Endometrial microvascular endothelial cells (primary cell): ENCODE measurements around the gene DNAH11. TPM values are rescaled to one million over a fixed set of nuclear protein-coding genes. Genes with fewer than 3 reads are reported as not detected.
"Not testable (repeated sequence)": the region's sequence is repeated elsewhere in the genome, so short reads cannot be mapped to it uniquely, and the experiment has no call there.

ENCODE experiments used
- in situ Hi-C: cut with HindIII; loops from 2 replicates; pipeline ENCODE4 v1.10.0; 2017; ENCODE audit warnings: low sequenced_read_pairs, low pct_unique_long_range_greater_than_20kb; ENCODE audit errors: inconsistent ontology term
- total RNA-seq: library from RNA; depleted of rRNA; stranded (reverse); fragments of >200 nt; gene quantifications from one replicate; pipeline ENCODE4 v1.2.3, GENCODE V29; 2015; ENCODE audit errors: inconsistent ontology term

Gene DNAH11
- total RNA-seq, 1 donor from 2014 or later = 3.5 TPM

DNA sequence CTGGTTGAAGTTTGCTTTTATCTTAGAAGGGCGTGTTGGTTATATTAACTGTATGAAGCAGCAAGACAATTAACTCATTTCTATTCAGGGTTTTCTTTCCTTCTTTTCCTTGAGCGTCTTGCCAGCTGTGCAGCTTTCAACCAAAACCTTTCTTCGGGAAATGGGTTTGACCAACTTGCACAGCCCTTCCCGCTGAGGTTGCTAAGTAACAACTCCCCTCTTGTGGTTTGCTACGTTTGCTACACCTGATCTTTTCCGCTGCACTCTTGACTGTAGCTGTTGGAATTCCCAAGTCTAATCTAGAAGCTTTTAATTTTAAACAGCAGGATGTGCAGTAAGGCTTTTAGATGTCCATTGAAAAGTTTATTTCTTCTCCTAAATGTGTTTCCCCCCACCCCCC, 286.0 kb downstream of the DNAH11 start:
- in situ Hi-C loops = no loop called here

GRCh38 chr7:21829731-21830130, 286.9 kb downstream of the DNAH11 start:
- in situ Hi-C loops = no loop called here

DNA sequence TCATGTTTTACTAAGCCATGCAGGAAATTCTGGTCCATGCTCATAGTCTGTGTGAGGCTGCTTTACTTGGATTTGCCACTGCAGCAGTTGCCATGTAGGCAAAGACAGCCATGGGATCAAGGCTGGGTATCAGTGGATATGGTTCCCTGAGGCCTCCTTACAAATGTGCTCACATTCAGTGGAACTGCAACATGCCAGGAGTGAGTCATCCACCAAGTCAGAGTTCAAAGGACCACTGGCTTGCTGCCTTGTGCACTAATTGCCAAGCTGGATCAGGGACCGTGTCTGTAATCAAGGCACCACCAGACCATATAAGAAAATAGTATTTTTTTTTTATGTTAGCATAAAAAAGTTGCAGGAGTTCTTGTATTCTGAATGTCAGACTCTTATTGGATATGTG, 301.9 kb downstream of the DNAH11 start:
- in situ Hi-C loops = no loop called here

- in situ Hi-C loops = no loop called here
Measured at GRCh38 chr7:21850531-21851285, 307.9 kb downstream of the DNAH11 start.

- in situ Hi-C loops = no loop called here
Measured at GRCh38 chr7:21851559-21851967, 308.7 kb downstream of the DNAH11 start.

DNA sequence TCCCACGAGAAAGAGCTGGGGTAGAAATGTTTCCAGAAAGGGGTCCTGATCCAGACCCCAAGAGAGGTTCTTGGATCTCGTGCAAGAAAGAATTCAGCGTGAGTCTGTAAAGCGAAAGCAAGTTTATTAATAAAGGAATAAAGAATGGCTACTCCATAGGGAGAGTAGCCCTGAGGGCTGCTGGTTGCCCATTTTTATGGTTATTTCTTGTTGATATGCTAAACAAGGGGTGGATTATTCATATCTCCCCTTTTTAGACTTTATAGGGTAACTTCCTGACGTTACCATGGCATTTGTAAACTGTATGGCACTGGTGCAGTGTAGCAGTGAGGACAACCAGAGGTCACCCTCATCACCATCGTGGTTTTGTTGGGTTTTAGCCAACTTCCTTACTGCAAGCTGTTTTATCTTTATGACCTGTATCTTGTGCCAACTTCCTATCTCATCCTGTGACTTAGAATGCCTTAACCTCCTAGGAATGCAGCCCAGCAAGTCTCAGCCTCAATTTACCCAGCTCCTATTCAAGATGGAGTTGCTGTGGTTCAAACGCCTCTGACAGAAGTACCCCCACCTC, 322.9 kb downstream of the DNAH11 start:
- in situ Hi-C loops = not testable (repeated sequence)

- in situ Hi-C loops = no loop called here
Measured at GRCh38 chr7:21866731-21867130, 323.9 kb downstream of the DNAH11 start.

- in situ Hi-C loops = no loop called here
Measured at GRCh38 chr7:21867226-21867625, 324.4 kb downstream of the DNAH11 start.

DNA sequence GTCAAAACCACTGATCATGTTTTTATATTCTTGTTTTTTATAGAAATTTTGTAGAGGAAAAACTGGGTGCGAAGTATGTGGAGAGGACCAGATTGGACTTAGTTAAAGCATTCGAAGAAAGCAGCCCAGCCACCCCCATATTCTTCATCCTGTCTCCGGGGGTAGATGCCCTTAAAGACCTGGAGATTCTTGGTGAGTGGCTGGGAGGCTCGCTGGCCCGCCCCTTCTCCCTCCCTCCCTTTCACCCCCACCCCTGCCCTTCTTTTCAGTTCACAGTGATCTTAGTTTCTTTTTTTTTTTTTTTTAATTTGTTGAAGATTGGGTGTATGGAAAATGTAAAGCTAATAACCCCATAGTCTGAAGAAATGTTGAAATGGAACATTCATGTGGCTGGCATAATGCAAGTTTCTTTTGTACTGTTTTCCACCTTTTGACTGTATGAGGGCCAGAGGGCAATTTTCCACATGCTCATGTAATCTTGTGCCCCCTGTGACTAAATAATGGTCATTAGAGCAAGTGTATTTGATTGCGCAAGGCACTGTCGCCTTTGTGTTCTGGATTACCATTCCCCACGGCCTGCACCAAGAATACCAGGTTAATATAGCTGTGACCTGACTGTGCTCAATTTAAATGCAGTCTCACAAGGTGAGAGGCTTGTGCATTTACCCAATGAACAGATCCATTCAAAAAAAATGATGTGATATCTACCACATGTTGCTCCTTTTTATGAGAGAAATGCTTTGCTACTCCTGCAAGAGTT, 325.2 kb downstream of the DNAH11 start:
- in situ Hi-C loops = no loop called here

- in situ Hi-C loops = no loop called here
Measured at GRCh38 chr7:21868576-21868850, 325.7 kb downstream of the DNAH11 start.

- in situ Hi-C loops = no loop called here
Measured at GRCh38 chr7:21869785-21870402, 327.1 kb downstream of the DNAH11 start.

DNA sequence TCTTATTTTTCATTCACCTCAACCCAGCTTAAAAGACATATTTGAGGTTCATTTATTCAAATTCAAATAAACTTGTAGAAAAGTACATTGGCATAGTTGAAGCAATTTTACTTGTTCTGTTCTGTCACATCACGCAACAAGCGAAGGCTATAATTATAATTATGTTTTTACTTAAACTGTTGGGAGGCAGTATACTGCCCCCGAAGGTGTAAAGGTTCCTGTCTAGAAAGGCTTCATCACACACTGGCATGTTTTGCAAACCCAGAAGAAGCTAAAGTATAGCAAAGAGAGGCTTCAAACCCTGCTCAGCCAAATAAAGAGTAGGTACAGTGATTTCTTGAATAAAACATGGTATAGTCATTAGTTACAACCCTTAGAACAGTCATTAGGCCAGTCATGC, 340.2 kb downstream of the DNAH11 start:
- in situ Hi-C loops = no loop called here

DNA sequence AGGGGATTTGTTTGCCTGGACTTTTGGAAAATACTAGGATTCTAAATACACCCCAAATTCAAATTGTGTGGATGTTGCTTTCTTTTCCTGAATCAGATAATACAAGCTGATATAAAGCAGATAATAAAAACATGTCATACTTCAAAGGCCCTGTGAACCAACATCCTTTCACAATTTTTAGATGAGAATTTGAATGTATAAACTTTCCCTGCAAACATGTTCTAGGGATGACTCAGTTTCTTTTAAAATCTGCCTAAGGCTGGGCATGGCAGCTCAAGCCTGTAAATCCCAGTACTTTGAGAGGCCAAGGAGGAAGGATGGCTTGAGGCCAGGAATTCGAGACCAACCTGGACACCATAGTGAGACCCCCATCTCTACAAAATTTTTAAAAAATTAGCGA, 340.7 kb downstream of the DNAH11 start:
- in situ Hi-C loops = not testable (repeated sequence)

- in situ Hi-C loops = no loop called here
Measured at GRCh38 chr7:21884496-21884895, 341.7 kb downstream of the DNAH11 start.

DNA sequence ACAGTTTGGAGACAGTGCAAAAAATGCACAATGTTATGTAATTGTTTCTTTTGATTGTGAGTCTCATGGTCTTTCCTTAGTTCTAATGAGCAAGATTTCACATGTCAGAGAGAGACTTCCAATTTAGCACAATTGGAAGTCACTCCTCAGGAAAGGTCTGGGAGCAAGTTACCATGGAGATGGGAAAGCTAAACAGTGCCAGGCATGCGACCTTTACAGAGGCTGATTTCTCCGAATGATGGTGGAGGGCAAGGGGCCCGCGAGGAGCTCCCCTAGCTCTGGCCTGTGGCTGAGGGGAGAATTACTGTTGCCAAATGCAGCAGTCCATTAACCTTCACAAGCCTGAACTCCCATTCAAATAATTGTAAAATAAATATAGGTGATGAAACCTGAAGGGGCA, 343.6 kb downstream of the DNAH11 start:
- in situ Hi-C loops = no loop called here

DNA sequence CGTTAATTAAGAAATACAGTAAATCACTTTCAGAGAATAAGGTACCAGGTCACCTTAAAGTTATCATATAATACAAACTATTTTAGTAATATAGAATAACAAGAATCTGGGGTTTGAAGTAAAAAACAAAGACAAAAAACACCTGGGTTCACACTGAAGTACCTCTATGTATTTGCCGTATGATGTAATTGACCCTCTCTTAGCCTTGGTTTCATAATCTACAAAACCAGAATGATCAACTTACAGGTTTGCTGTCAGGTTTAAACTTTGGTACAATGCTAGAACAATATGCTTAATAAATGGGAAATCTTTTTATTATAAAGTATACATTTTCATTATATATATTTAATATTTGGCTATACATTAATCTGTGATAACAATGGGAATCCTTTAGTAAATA, 344.5 kb downstream of the DNAH11 start:
- in situ Hi-C loops = no loop called here

GRCh38 chr7:21887779-21888178, 344.9 kb downstream of the DNAH11 start:
- in situ Hi-C loops = no loop called here

GRCh38 chr7:21891291-21891690, 348.5 kb downstream of the DNAH11 start:
- in situ Hi-C loops = no loop called here

DNA sequence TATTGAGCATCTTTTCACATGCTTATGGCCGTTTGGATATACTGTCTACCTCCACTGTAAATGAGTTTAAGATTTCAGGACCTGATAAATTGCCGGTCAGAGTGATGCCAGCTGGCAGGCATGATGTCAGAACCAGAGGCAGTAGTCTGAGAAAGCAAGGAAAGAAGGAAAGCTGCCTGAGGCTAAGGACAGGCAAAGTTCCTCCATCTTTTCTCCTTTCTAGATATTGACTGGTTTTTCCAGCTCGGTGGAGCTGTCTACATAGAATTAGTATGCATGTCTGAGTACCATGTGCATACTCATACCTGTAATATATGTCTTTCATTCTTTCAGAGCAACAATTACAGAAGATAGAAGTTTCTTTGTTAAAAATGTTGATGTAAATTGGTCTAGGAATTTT, 350.6 kb downstream of the DNAH11 start:
- in situ Hi-C loops = no loop called here
